B cell (primary cell): ENCODE measurements around the gene ANKRD35. TPM values are rescaled to one million over a fixed set of nuclear protein-coding genes. Genes with fewer than 3 reads are reported as not detected.

Experiments used
- ATAC-seq: fragments of 200-7000 bp; cut with Tn5 transposase; one replicate; pipeline ENCODE4 v1.10.0; 2021; ENCODE audit warnings: low read depth, mild to moderate bottlenecking, moderate number of reproducible peaks, moderate library complexity
- CTCF ChIA-PET: fragments of 350-600 bp; sonication (Branson Sonifier 250); formaldehyde crosslinking; loops from one replicate; lab custom pipeline; 2021; ENCODE audit warnings: antibody characterized with exemption, inconsistent platforms; lab: Charles Lee
- POLR2A ChIA-PET: fragments of 350-600 bp; sonication (Branson Sonifier 250); formaldehyde crosslinking; loops from one replicate; lab custom pipeline; 2021; ENCODE audit warnings: antibody characterized with exemption; lab: Charles Lee
- DNase-seq: peaks from one replicate; pipeline ENCODE4 v3.0.0; 2013
- H2AFZ ChIP-seq: 2 replicates; pipeline ENCODE4 v1.6.1; 2012; ENCODE audit warnings: mild to moderate bottlenecking, low read depth, low read length; ENCODE audit not compliant: insufficient read depth, poor library complexity, severe bottlenecking
- H3K27ac ChIP-seq, 2 donors: 1 replicate in 1 of 2; 2 replicates in 1 of 2; pipeline ENCODE4 v1.5.1; 2012 to 2013; ENCODE audit warnings: low read length in 2 of 2, mild to moderate bottlenecking in 2 of 2, moderate library complexity in 1 of 2
- H3K27me3 ChIP-seq, 4 experiments: fragments of 200-600 bp in 1 of 4; sonication (generic) in 1 of 4; replicated peaks in 1 of 4; 1 replicate in 2 of 4; 2 replicates in 2 of 4; pipeline versions ENCODE4 v1.6.1 to v1.7.0; 2013 to 2016; ENCODE audit warnings: low read length in 3 of 4, mild to moderate bottlenecking in 2 of 4, mixed read lengths in 1 of 4, moderate library complexity in 1 of 4; ENCODE audit not compliant: insufficient read depth in 4 of 4, control insufficient read depth in 3 of 4; ENCODE audit errors: control extremely low read depth in 1 of 4
- H3K36me3 ChIP-seq, 2 experiments: replicated peaks in 1 of 2; 1 replicate in 1 of 2; 2 replicates in 1 of 2; pipeline versions ENCODE4 v1.6.1 to v1.7.1; 2013; ENCODE audit warnings: low read length in 1 of 2; ENCODE audit not compliant: insufficient read depth in 2 of 2, control insufficient read depth in 1 of 2; ENCODE audit errors: control extremely low read depth in 1 of 2, extremely low read depth in 1 of 2
- H3K4me1 ChIP-seq, 2 donors: fragments of 200-600 bp in 1 of 2; sonication (generic) in 1 of 2; 1 replicate in 1 of 2; 2 replicates in 1 of 2; pipeline versions ENCODE4 v1.5.1 to v1.6.1; 2013 to 2017; ENCODE audit warnings: low read length in 2 of 2; ENCODE audit not compliant: control insufficient read depth in 2 of 2, insufficient read depth in 2 of 2
- H3K4me2 ChIP-seq: replicated peaks from 2 replicates; pipeline ENCODE3; 2012; ENCODE audit warnings: mild to moderate bottlenecking, low read depth, low read length; ENCODE audit not compliant: poor library complexity, severe bottlenecking
- H3K4me3 ChIP-seq, 5 experiments: fragments of 200-600 bp in 1 of 5; sonication (generic) in 1 of 5; 1 replicate in 3 of 5; 2 replicates in 2 of 5; pipeline versions ENCODE4 v1.5.1 to v1.7.0; 2011 to 2016; ENCODE audit warnings: low read length in 4 of 5, mild to moderate bottlenecking in 4 of 5, low read depth in 2 of 5, control low read depth in 1 of 5, moderate library complexity in 1 of 5; ENCODE audit not compliant: insufficient read depth in 1 of 5; ENCODE audit errors: control extremely low read depth in 1 of 5, extremely low read depth in 1 of 5
- H3K79me2 ChIP-seq: fragments of 200-600 bp; sonication (generic); one replicate; pipeline ENCODE4 v1.6.0; 2016; ENCODE audit warnings: low read length; ENCODE audit not compliant: control insufficient read depth, insufficient read depth
- H3K9ac ChIP-seq: fragments of 200-600 bp; sonication (generic); 2 replicates; pipeline ENCODE4 v1.6.1; 2017; ENCODE audit warnings: mild to moderate bottlenecking, low read length, moderate library complexity
- H3K9me3 ChIP-seq, 3 donors: one replicate each; pipeline versions ENCODE4 v1.6.1 to v1.7.1; 2013; ENCODE audit warnings: low read length in 2 of 3; ENCODE audit not compliant: control insufficient read depth in 2 of 3, insufficient read depth in 1 of 3; ENCODE audit errors: control extremely low read depth in 1 of 3
- H4K20me1 ChIP-seq: 2 replicates; pipeline ENCODE4 v1.6.0; 2012; ENCODE audit warnings: mild to moderate bottlenecking, low read length; ENCODE audit not compliant: insufficient read depth, control insufficient read depth, poor library complexity, severe bottlenecking
- H3K27ac Mint-ChIP-seq: one replicate; pipeline ENCODE4 v1.8.0; 2021; ENCODE audit warnings: mixed read lengths
- H3K27me3 Mint-ChIP-seq: one replicate; pipeline ENCODE4 v1.8.0; 2021; ENCODE audit warnings: mixed read lengths
- H3K4me1 Mint-ChIP-seq: one replicate; pipeline ENCODE4 v1.8.0; 2021; ENCODE audit warnings: mixed read lengths
- H3K4me3 Mint-ChIP-seq: one replicate; pipeline ENCODE4 v1.8.0; 2021; ENCODE audit warnings: mixed read lengths
- H3K9me3 Mint-ChIP-seq: one replicate; pipeline ENCODE4 v1.8.0; 2022; ENCODE audit warnings: mixed read lengths; ENCODE audit not compliant: insufficient read depth
- EZH2 ChIP-seq: IDR thresholded peaks from 2 replicates; pipeline ENCODE4 v1.6.1; 2012; ENCODE audit warnings: borderline replicate concordance, low read depth, mild to moderate bottlenecking, moderate library complexity, low read length; ENCODE audit not compliant: insufficient read depth, poor library complexity, severe bottlenecking
- WGBS: methylation state at CpG from one replicate; pipeline ENCODE4 v1.1.5; 2013; ENCODE audit warnings: missing lambda C conversion rate; ENCODE audit not compliant: insufficient coverage; 5-methylcytosine and 5-hydroxymethylcytosine counted together
- intact Hi-C: fragments of 100-400 bp; cut with micrococcal nuclease; formaldehyde crosslinking; loops from one replicate; pipeline ENCODE4 v1.10.0; 2022
- polyA plus RNA-seq: library from polyadenylated mRNA; depleted of rRNA; stranded (reverse); fragments of >200 nt; gene quantifications from 2 replicates; pipeline ENCODE4 v1.2.3, GENCODE V29; 2012
- total RNA-seq, 2 donors: library from RNA; stranded (reverse); fragments of 120-200 nt in 1 of 2; gene quantifications; 1 replicate in 1 of 2; 2 replicates in 1 of 2; pipeline versions ENCODE4 v1.2.3 to v1.2.4, GENCODE V29; 2013 to 2022
- TF ChIP-seq, protein P1 (sequence below): fragments of 200-600 bp; IDR thresholded peaks from one replicate; pipeline ENCODE4 v1.8.0; 2022; ENCODE audit warnings: antibody characterized with exemption, mild to moderate bottlenecking

ANKRD35 gene
- total and polyA plus RNA-seq, 2 donors (not counting 1 experiment from before 2014, with no cell fraction given), result 0.04 TPM; not detected in 1

- TF ChIP-seq, protein P1, sequence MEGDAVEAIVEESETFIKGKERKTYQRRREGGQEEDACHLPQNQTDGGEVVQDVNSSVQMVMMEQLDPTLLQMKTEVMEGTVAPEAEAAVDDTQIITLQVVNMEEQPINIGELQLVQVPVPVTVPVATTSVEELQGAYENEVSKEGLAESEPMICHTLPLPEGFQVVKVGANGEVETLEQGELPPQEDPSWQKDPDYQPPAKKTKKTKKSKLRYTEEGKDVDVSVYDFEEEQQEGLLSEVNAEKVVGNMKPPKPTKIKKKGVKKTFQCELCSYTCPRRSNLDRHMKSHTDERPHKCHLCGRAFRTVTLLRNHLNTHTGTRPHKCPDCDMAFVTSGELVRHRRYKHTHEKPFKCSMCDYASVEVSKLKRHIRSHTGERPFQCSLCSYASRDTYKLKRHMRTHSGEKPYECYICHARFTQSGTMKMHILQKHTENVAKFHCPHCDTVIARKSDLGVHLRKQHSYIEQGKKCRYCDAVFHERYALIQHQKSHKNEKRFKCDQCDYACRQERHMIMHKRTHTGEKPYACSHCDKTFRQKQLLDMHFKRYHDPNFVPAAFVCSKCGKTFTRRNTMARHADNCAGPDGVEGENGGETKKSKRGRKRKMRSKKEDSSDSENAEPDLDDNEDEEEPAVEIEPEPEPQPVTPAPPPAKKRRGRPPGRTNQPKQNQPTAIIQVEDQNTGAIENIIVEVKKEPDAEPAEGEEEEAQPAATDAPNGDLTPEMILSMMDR, result no peak
- no peak for TF ChIP-seq EZH2
- Histone ChIP-seq H3K9me3 (no peaks in the 10 kb centered on the region), H3K27me3 (no peaks in the 10 kb centered on the region), H3K4me1 (peaks cover 15 to 24% of the 10 kb centered on the region in 2 donors), H3K36me3 (peaks cover 0 to 26% of the 10 kb centered on the region in 2 experiments), H3K27ac (peak within 1 kb of the TSS; percentile 74 to 79), H3K79me2 (peaks cover 14% of the 10 kb centered on the region), H3K9ac (peak within 1 kb of the TSS; percentile 68), H3K4me3 (peak within 1 kb of the TSS; percentile 69 to 98 (median 80)), H3K4me2 (peak within 1 kb of the TSS; percentile 75), H4K20me1 (no peaks in the 10 kb centered on the region), H2AFZ (peak within 1 kb of the TSS; percentile 90)
- H3K27me3 Mint-ChIP-seq, result no peaks in the 10 kb centered on the region
- intact Hi-C loops, result loop anchor here (1.0 to 2.0 kb wide), 8 partner anchors 9 to 94 kb away; partner anchors contain the start of genes ANKRD34A, ANKRD35, LIX1L and NUDT17
- peaks cover 36% of the 10 kb centered on the region for H3K4me1 Mint-ChIP-seq
- peak within 1 kb of the TSS; percentile 92 for H3K4me3 Mint-ChIP-seq
- CTCF ChIA-PET, result interaction anchor here (0.8 to 1.6 kb wide), 8 partner anchors 9 to 73 kb away, joined by 3 to 8 read pairs (median 4); partner anchors contain the start of genes ANKRD34A, NUDT17, POLR3GL and RBM8A
- POLR2A ChIA-PET, result interaction anchor here (0.5 to 2.5 kb wide), 17 partner anchors 9 to 121 kb away, joined by 3 to 28 read pairs (median 4); partner anchors contain the start of genes ANKRD34A, ANKRD35, LIX1L and PIAS3
- ATAC-seq, result peak; percentile 90
- no peaks in the 10 kb centered on the region for H3K9me3 Mint-ChIP-seq
- H3K27ac Mint-ChIP-seq, result peak within 1 kb of the TSS; percentile 95
- under 1% methylated on average over 51 of the region's 51 CpGs for WGBS
- DNase-seq, result peak; percentile 97
These were observed 32.7 kb upstream of the ANKRD35 start, which contains the start of gene PEX11B for GRCh38 chr1:145918144-145918991. TSS of gene PEX11B (minus strand) at chr1:145918717. CDS start at chr1:145918688, 29 bp downstream.
